CD8-positive, alpha-beta memory T cell (primary cell): ENCODE data around the gene STING1. TPM values are rescaled to one million over a fixed set of nuclear protein-coding genes. Genes with fewer than 3 reads are reported as not detected.

Source experiments
- CTCF ChIA-PET: fragments of 350-600 bp; sonication (Branson Sonifier 250); formaldehyde crosslinking; loops from one replicate; lab custom pipeline; 2021; ENCODE audit warnings: antibody characterized with exemption; lab: Charles Lee
- POLR2A ChIA-PET: fragments of 350-600 bp; sonication (Branson Sonifier 250); formaldehyde crosslinking; loops from one replicate; lab custom pipeline; 2021; ENCODE audit warnings: antibody characterized with exemption; lab: Charles Lee
- DNase-seq, 5 donors: peaks; one replicate each; pipeline versions ENCODE4 v3.0.0 to v3.0.0-alpha.2; 2020 to 2022; ENCODE audit warnings: mixed read lengths in 1 of 5
- H3K27ac ChIP-seq: one replicate; pipeline ENCODE4 v1.7.0; 2013; ENCODE audit warnings: low read depth, mild to moderate bottlenecking, low read length, moderate library complexity
- H3K27me3 ChIP-seq: 2 replicates; pipeline ENCODE4 v1.7.0; 2013; ENCODE audit warnings: low read length, mild to moderate bottlenecking; ENCODE audit not compliant: insufficient read depth, poor library complexity, severe bottlenecking
- H3K36me3 ChIP-seq: 2 replicates; pipeline ENCODE4 v1.7.0; 2013; ENCODE audit warnings: mild to moderate bottlenecking, low read length, moderate library complexity; ENCODE audit not compliant: insufficient read depth
- H3K4me1 ChIP-seq: 2 replicates; pipeline ENCODE4 v1.7.0; 2013; ENCODE audit warnings: mild to moderate bottlenecking, low read length, moderate library complexity; ENCODE audit not compliant: insufficient read depth
- H3K4me3 ChIP-seq: 2 replicates; pipeline ENCODE4 v1.7.0; 2013; ENCODE audit warnings: mild to moderate bottlenecking, low read length
- H3K9me3 ChIP-seq: 2 replicates; pipeline ENCODE4 v1.7.0; 2013; ENCODE audit warnings: mild to moderate bottlenecking, low read length
- H3K27ac Mint-ChIP-seq, 8 donors: one replicate each; pipeline ENCODE4 v1.8.0; 2020 to 2021; ENCODE audit warnings: mixed read lengths in 8 of 8, mild to moderate bottlenecking in 6 of 8, inconsistent platforms in 3 of 8, moderate library complexity in 3 of 8
- H3K27me3 Mint-ChIP-seq, 2 donors: one replicate each; pipeline ENCODE4 v1.8.0; 2020 to 2021; ENCODE audit warnings: mixed read lengths in 2 of 2, mild to moderate bottlenecking in 1 of 2, moderate library complexity in 1 of 2
- H3K36me3 Mint-ChIP-seq, 3 donors: one replicate each; pipeline ENCODE4 v1.8.0; 2020 to 2021; ENCODE audit warnings: mixed read lengths in 3 of 3, inconsistent platforms in 1 of 3, mild to moderate bottlenecking in 1 of 3
- H3K4me1 Mint-ChIP-seq, 3 donors: one replicate each; pipeline ENCODE4 v1.8.0; 2020 to 2021; ENCODE audit warnings: mixed read lengths in 3 of 3, inconsistent platforms in 1 of 3, mild to moderate bottlenecking in 1 of 3
- H3K4me3 Mint-ChIP-seq, 7 donors: one replicate each; pipeline ENCODE4 v1.8.0; 2020 to 2021; ENCODE audit warnings: mixed read lengths in 7 of 7, mild to moderate bottlenecking in 6 of 7, moderate library complexity in 4 of 7, inconsistent platforms in 2 of 7
- H3K9me3 Mint-ChIP-seq, 5 donors: one replicate each; pipeline ENCODE4 v1.8.0; 2020 to 2022; ENCODE audit warnings: mixed read lengths in 5 of 5, mild to moderate bottlenecking in 3 of 5, moderate library complexity in 2 of 5, inconsistent platforms in 1 of 5
- polyA plus RNA-seq: library from polyadenylated mRNA; unstranded; fragments of 300-500 nt; fragmentation: Illumina TruSeq; gene quantifications from one replicate; pipeline ENCODE4 v1.2.3, GENCODE V29; 2021
- total RNA-seq, 2 experiments: library from RNA; stranded (reverse); gene quantifications; one replicate each; pipeline ENCODE4 v1.2.3, GENCODE V29; 2021

The STING1 gene
- total and polyA plus RNA-seq, 3 experiments from 2014 or later = 107 to 116 (median 109) TPM

DNA sequence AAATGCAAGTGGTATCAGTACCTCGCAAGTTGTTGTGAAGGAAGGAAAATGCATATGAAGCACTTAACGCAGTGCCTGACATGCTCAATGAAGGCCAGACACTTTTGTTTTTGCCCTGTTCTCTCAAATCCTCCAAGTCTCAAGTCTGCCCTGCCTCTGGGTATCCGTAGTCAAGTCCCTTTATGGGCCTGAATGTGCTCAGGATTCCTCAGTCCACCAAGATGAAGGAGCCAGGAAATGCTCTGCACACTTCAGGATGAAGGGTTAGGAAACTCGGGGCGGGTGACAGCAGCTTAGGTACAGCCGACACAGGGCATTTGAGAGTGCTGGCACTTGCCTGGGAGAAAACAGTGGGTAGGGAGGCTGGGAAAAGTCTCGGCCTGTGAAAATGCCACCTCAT is 21.4 kb downstream of the STING1 start:
- Mint-ChIP-seq H3K27ac (peak overlapping the region in 4 of 8 donors; percentile 29 to 90 (median 62)), H3K27me3 (no peaks in the 10 kb centered on the region), H3K4me3 (no peak overlapping the region), H3K36me3 (no peaks in the 10 kb centered on the region), H3K4me1 (peaks cover 31 to 47% (median 39%) of the 10 kb centered on the region in 3 donors), H3K9me3 (no peaks in the 10 kb centered on the region)
- no peaks in the 10 kb centered on the region for H3K27me3 ChIP-seq
- H3K36me3 ChIP-seq = no peaks in the 10 kb centered on the region
- no peaks in the 10 kb centered on the region for H3K9me3 ChIP-seq
- ChIA-PET CTCF (no interaction called here), POLR2A (interaction anchor here (1.5 kb wide), 1 partner anchor 21 kb away, joined by 4 read pairs; the partner anchor contains the start of gene STING1)
- DNase-seq = no peak
- peaks cover 50% of the 10 kb centered on the region for H3K4me1 ChIP-seq
- H3K4me3 ChIP-seq = no peak overlapping the region
- H3K27ac ChIP-seq = no peak overlapping the region

GRCh38 chr5:139460455-139460854 is 22.1 kb downstream of the STING1 start:
- H3K4me1 Mint-ChIP-seq = peaks cover 32 to 49% (median 43%) of the 10 kb centered on the region in 3 donors
- ChIA-PET POLR2A (no interaction called here), CTCF (interaction anchor here (0.7 to 3.0 kb wide), 4 partner anchors 33 to 57 kb away, joined by 3 to 14 read pairs (median 6); no protein-coding TSS in a partner anchor)

DNA sequence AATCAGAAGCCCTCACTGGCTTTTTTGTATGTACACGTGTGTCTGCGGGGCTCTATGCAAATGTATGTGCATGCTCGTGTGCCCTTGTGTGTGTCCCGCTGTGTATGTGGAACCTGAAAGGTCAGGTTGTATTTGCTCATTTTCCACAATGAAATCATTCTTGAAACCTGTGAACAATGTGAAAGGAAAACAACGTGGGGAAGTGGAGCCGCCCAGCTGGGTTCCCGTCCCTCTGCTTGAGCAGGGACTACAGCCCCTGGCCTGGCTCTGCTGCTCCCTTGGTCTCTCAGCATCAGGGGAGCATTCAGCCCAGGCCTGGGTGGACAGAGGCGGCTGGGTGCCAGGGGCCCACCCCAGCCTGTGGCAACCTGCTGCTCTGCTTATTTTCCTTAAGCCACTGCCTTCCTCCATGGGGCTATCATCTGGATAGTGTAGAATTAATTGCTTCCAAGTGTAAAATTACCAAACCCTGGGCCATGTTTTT is 23.1 kb downstream of the STING1 start:
- Histone ChIP-seq H3K27me3 (no peaks in the 10 kb centered on the region), H3K4me3 (no peak overlapping the region), H3K36me3 (no peaks in the 10 kb centered on the region), H3K27ac (no peak overlapping the region), H3K4me1 (peaks cover 53% of the 10 kb centered on the region), H3K9me3 (no peaks in the 10 kb centered on the region)
- Mint-ChIP-seq H3K36me3 (no peaks in the 10 kb centered on the region), H3K4me3 (peak overlapping the region in 4 of 7 donors; percentile 37 to 78 (median 52)), H3K27ac (peak overlapping the region; percentile 90 to 98 (median 92)), H3K9me3 (no peaks in the 10 kb centered on the region), H3K27me3 (no peaks in the 10 kb centered on the region), H3K4me1 (peaks cover 41 to 59% (median 52%) of the 10 kb centered on the region in 3 donors)
- ChIA-PET CTCF (interaction anchor here (1.2 to 3.0 kb wide), 4 partner anchors 23 to 58 kb away, joined by 3 to 14 read pairs (median 7); partner anchors contain the start of gene STING1), POLR2A (interaction anchor here (0.6 to 2.0 kb wide), 2 partner anchors 19 to 22 kb away, joined by 4 to 9 read pairs; partner anchors contain the start of gene STING1)
- no peak for DNase-seq

More at GRCh38 chr5:139460455-139460854, 22.1 kb downstream of the STING1 start:
- Mint-ChIP-seq H3K36me3 (no peaks in the 10 kb centered on the region), H3K27ac (peak overlapping the region in 5 of 8 donors; percentile 37 to 97 (median 68)), H3K4me3 (no peak overlapping the region), H3K9me3 (no peaks in the 10 kb centered on the region), H3K27me3 (no peaks in the 10 kb centered on the region)
- Histone ChIP-seq H3K4me1 (peaks cover 50% of the 10 kb centered on the region), H3K27me3 (no peaks in the 10 kb centered on the region), H3K27ac (no peak overlapping the region), H3K9me3 (no peaks in the 10 kb centered on the region), H3K36me3 (no peaks in the 10 kb centered on the region), H3K4me3 (no peak overlapping the region)
- DNase-seq = no peak

GRCh38 chr5:139458580-139459407 is 23.8 kb downstream of the STING1 start:
- H3K27ac ChIP-seq = no peak overlapping the region
- Mint-ChIP-seq H3K36me3 (no peaks in the 10 kb centered on the region), H3K27ac (peak overlapping the region; percentile 90 to 98 (median 92)), H3K4me3 (peak overlapping the region in 6 of 7 donors; percentile 41 to 81 (median 64)), H3K4me1 (peaks cover 48 to 66% (median 59%) of the 10 kb centered on the region in 3 donors), H3K9me3 (no peaks in the 10 kb centered on the region), H3K27me3 (peaks cover 0 to 2% of the 10 kb centered on the region in 2 donors)
- H3K4me1 ChIP-seq = peaks cover 60% of the 10 kb centered on the region
- no peak overlapping the region for H3K4me3 ChIP-seq
- no peaks in the 10 kb centered on the region for H3K9me3 ChIP-seq
- ChIA-PET POLR2A (interaction anchor here (0.6 to 2.0 kb wide), 6 partner anchors 9 to 1427 kb away, joined by 3 to 10 read pairs (median 4); partner anchors contain the start of genes SMIM33 and STING1), CTCF (interaction anchor here (0.6 to 3.0 kb wide), 7 partner anchors 10 to 62 kb away, joined by 3 to 14 read pairs (median 3); partner anchors contain the start of gene STING1)
- peak; percentile 67 to 91 (median 85) for DNase-seq
- H3K36me3 ChIP-seq = no peaks in the 10 kb centered on the region
- H3K27me3 ChIP-seq = no peaks in the 10 kb centered on the region

GRCh38 chr5:139457653-139458306 is 24.8 kb downstream of the STING1 start:
- H3K4me1 ChIP-seq = peaks cover 65% of the 10 kb centered on the region
- Mint-ChIP-seq H3K4me1 (peaks cover 51 to 69% (median 63%) of the 10 kb centered on the region in 3 donors), H3K4me3 (peak overlapping the region in 4 of 7 donors; percentile 24 to 51 (median 29)), H3K27ac (peak overlapping the region; percentile 24 to 97 (median 82)), H3K27me3 (peaks cover 0 to 2% of the 10 kb centered on the region in 2 donors), H3K9me3 (no peaks in the 10 kb centered on the region), H3K36me3 (no peaks in the 10 kb centered on the region)
- H3K27me3 ChIP-seq = no peaks in the 10 kb centered on the region
- H3K27ac ChIP-seq = no peak overlapping the region
- H3K9me3 ChIP-seq = no peaks in the 10 kb centered on the region
- no peak for DNase-seq
- ChIA-PET CTCF (interaction anchor here (0.6 to 3.0 kb wide), 8 partner anchors 11 to 61 kb away, joined by 3 to 14 read pairs (median 4); partner anchors contain the start of gene STING1), POLR2A (interaction anchor here (0.6 to 2.0 kb wide), 7 partner anchors 8 to 1426 kb away, joined by 3 to 10 read pairs (median 4); partner anchors contain the start of gene STING1)
- no peaks in the 10 kb centered on the region for H3K36me3 ChIP-seq
- H3K4me3 ChIP-seq = no peak overlapping the region

- Mint-ChIP-seq H3K27me3 (peaks cover 0 to 2% of the 10 kb centered on the region in 2 donors), H3K4me1 (peaks cover 51 to 69% (median 63%) of the 10 kb centered on the region in 3 donors), H3K27ac (peak overlapping the region; percentile 50 to 97 (median 84)), H3K9me3 (no peaks in the 10 kb centered on the region), H3K4me3 (peak overlapping the region in 4 of 7 donors; percentile 15 to 31 (median 26)), H3K36me3 (no peaks in the 10 kb centered on the region)
- ChIA-PET POLR2A (no interaction called here), CTCF (interaction anchor here (0.9 to 3.0 kb wide), 5 partner anchors 13 to 56 kb away, joined by 3 to 14 read pairs (median 5); partner anchors contain the start of gene STING1)
- DNase-seq = no peak
- no peak overlapping the region for H3K4me3 ChIP-seq
- H3K36me3 ChIP-seq = no peaks in the 10 kb centered on the region
- H3K4me1 ChIP-seq = peaks cover 68% of the 10 kb centered on the region
- H3K9me3 ChIP-seq = no peaks in the 10 kb centered on the region
- H3K27ac ChIP-seq = no peak overlapping the region
- H3K27me3 ChIP-seq = no peaks in the 10 kb centered on the region
These were observed 25.3 kb downstream of the STING1 start for GRCh38 chr5:139457241-139457640.

DNA sequence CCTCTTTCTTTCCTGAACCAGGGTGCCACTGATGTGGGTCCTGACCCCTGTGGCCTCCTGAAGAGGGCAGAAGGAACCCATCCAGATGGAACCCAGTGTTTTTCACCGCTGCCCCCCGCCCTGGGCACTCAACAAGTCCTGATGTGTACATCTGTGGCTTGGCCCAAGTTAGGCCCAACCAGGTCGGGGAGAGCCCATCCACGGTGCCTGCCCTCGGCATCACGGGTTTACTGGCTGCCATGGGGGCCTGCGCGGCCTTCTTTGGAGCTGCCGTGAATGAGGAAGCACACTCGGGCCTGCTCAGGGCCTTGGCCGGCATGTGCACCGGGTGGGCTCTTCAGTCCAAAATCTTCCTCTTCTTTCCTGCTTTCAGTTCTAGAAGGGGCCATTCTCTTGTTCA is 25.8 kb downstream of the STING1 start:
- DNase-seq = no peak
- H3K27ac ChIP-seq = no peak overlapping the region
- CTCF ChIA-PET = interaction anchor here (0.9 to 2.0 kb wide), 7 partner anchors 9 to 57 kb away, joined by 3 to 7 read pairs (median 3); partner anchors contain the start of genes SMIM33 and STING1
- peaks cover 70% of the 10 kb centered on the region for H3K4me1 ChIP-seq
- POLR2A ChIA-PET = no interaction called here
- H3K9me3 ChIP-seq = no peaks in the 10 kb centered on the region
- Mint-ChIP-seq H3K27ac (peak overlapping the region; percentile 54 to 97 (median 84)), H3K4me1 (peaks cover 51 to 69% (median 63%) of the 10 kb centered on the region in 3 donors), H3K36me3 (no peaks in the 10 kb centered on the region), H3K9me3 (no peaks in the 10 kb centered on the region), H3K4me3 (no peak overlapping the region), H3K27me3 (peaks cover 0 to 2% of the 10 kb centered on the region in 2 donors)
- H3K4me3 ChIP-seq = no peak overlapping the region
- no peaks in the 10 kb centered on the region for H3K27me3 ChIP-seq
- no peaks in the 10 kb centered on the region for H3K36me3 ChIP-seq
